GM13976 (cell line): ENCODE results near the gene CPLX3.

ENCODE experiments used
- DNase-seq: peaks from one replicate; pipeline ENCODE4 v3.0.0; 2012; ENCODE audit warnings: low spot score
- in situ Hi-C: fragments of 300-500 bp; cut with MboI; formaldehyde crosslinking; loops from one replicate; pipeline ENCODE4 v1.12.0; 2022; ENCODE audit warnings: low sequenced_read_pairs, mixed read lengths, inconsistent platforms; ENCODE audit not compliant: unreplicated experiment
- TF ChIP-seq, protein P1 (sequence below): IDR thresholded peaks from 2 replicates; pipeline ENCODE4 v1.5.1; 2012; ENCODE audit warnings: borderline replicate concordance, mild to moderate bottlenecking; ENCODE audit not compliant: insufficient read depth; ENCODE audit errors: extremely low read depth, missing control alignments, control extremely low read depth

Gene CPLX3

GRCh38 chr15:74842581-74843444 lies 16.4 kb downstream of the CPLX3 start, which contains the start of gene ULK3:
TSS of gene ULK3 (minus strand) at chr15:74843156. CDS start at chr15:74843105, 51 bp downstream.
- DNase-seq, result peak; percentile 98
- in situ Hi-C loops, result no loop called here
- TF ChIP-seq, protein P1, sequence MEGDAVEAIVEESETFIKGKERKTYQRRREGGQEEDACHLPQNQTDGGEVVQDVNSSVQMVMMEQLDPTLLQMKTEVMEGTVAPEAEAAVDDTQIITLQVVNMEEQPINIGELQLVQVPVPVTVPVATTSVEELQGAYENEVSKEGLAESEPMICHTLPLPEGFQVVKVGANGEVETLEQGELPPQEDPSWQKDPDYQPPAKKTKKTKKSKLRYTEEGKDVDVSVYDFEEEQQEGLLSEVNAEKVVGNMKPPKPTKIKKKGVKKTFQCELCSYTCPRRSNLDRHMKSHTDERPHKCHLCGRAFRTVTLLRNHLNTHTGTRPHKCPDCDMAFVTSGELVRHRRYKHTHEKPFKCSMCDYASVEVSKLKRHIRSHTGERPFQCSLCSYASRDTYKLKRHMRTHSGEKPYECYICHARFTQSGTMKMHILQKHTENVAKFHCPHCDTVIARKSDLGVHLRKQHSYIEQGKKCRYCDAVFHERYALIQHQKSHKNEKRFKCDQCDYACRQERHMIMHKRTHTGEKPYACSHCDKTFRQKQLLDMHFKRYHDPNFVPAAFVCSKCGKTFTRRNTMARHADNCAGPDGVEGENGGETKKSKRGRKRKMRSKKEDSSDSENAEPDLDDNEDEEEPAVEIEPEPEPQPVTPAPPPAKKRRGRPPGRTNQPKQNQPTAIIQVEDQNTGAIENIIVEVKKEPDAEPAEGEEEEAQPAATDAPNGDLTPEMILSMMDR, result peak; percentile 75

DNA sequence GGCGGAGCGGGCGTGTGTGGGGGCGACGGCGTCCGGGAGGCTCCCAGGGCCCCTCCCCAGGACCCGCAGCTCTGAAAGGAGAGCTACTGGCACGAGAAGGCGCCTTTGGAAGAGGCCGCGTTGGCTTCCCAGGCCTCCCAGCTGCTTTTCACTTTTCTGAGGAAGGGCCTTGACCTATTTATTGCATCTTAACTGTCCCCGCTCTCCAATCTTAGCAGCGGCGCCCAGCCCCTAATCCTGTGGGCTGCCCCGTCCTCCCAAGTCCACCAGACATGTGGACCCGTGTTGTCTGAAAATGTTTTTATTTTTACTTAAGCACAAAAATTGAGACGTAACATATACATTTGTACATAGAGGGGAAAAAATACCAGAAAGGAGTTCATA lies 17.0 kb downstream of the CPLX3 start:
- in situ Hi-C loops, result no loop called here
- no peak for DNase-seq
- TF ChIP-seq, protein P1, result no peak

DNA sequence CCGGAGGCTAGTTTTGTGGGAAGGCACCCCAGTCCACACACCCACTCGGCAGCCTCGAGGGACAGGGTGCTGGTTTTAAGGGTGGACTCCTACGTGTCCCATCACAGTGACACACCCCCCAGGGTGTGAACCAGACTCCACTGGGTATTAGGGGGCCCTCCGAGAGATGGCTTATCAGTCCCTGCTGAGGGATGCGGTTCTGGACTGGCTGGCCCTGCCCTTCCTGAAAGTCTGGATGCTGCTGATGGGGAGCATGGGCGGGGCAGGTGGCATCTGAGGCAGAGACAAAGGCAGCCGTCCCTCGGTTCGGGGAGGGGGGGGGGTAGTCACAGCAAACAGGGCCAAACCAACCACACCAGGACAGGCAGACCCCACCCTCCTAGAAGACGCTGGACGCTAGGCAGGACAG lies 17.5 kb downstream of the CPLX3 start:
- DNase-seq, result no peak
- TF ChIP-seq, protein P1, result no peak
- in situ Hi-C loops, result no loop called here

DNA sequence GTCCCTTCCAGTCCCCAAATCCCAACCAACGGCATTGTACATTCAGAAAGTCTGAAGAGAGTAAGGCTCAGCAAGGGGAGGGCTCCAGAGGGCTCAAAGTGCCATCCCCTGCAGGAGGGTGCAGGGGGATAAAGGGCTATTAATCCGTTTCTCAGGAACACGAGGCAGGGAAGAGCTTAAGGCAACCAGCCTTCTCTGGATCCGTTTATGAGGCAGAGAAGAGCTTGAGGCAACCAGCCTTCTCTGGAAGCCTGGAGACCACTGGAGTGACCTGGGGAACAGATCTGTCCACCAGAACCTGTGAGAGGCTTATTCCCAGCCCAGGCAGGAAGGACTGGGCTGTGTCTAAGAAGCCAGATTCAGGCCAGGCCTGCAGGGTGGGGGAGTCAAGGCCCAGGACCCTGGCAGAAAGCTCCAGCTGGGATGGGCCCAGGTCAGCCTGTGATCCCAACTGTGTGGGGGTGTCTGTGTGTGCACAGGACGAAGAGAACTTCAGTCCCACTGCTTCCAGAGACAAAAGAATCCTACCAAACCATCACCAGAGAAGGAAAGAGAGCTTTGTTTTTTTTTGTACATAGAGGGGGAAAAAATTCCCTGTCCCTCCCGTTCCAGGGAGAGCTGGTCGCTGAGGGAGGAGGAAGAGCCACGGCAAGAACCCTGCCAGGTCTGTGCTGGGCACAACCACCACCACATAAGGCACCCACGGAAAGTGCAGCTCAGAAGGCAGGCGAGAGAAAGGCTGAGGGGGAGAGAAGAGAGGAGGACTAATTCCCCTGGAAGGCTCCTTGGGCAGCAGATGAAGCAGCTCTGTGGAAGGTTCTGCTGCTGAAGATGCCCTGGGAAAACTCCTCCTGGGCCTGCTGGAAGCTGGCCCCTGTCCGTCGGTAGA lies 18.1 kb downstream of the CPLX3 start:
- in situ Hi-C loops, result no loop called here
- TF ChIP-seq, protein P1, result no peak
- DNase-seq, result no peak

- in situ Hi-C loops, result no loop called here
- DNase-seq, result no peak
- TF ChIP-seq, protein P1, result no peak
Observed at GRCh38 chr15:74845208-74845568, 18.8 kb downstream of the CPLX3 start.

DNA sequence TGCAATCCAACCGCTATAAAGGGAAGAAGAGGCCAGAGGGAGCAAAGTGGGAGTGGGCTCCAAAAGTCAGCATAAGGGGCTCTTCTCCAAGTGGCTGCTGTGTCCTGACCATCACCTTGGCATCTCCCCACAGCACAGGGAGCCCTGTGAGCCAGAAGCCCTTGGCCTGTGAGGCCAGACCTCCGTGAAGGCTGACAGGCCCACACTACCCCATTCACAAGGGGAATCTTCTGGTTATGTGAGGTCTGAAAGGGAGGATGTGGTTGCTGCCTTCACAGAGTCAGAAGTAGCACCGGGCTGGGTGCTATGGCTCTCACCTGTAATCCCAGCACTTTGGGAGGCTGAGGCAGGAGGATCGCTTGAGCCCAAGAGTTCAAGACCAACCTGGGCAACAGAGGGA lies 19.2 kb downstream of the CPLX3 start:
- in situ Hi-C loops, result no loop called here
- no peak for DNase-seq
- TF ChIP-seq, protein P1, result no peak
